ENCODE measurements around the gene TYMP.

Gene TYMP

GRCh38 chr22:50532824-50533796 lies 3.3 kb upstream of the TYMP start:
- intact Hi-C loops (cut with DNase I; ENCODE audit: low total_unique reads), result no loop called here
- H3K4me1 ChIP-seq, result peaks cover 0 to 37% (median 30%) of the 10 kb centered on the region in 4 donors
- H3K27me3 ChIP-seq, result peaks cover 6 to 77% of the 10 kb centered on the region in 2 donors
- peak overlapping the region in 1 of 2 donors; percentile 53 for H3K4me3 ChIP-seq
- no peaks in the 10 kb centered on the region for H3K9me3 ChIP-seq
- no peaks in the 10 kb centered on the region for H3K36me3 ChIP-seq
- no peak overlapping the region for H3K27ac ChIP-seq
- no peak for DNase-seq
- no peak for TF ChIP-seq CTCF (IDR thresholded peaks at IDR 0.05)

GRCh38 chr22:50531962-50532674 lies 2.3 kb upstream of the TYMP start:
- Histone ChIP-seq H3K4me1 (peaks cover 0 to 40% (median 31%) of the 10 kb centered on the region in 4 donors), H3K27me3 (peaks cover 6 to 70% of the 10 kb centered on the region in 2 donors), H3K4me3 (peak overlapping the region; percentile 44 to 53), H3K36me3 (no peaks in the 10 kb centered on the region), H3K9me3 (no peaks in the 10 kb centered on the region), H3K27ac (peak overlapping the region; percentile 57 to 69)
- intact Hi-C loops (cut with DNase I; ENCODE audit: low total_unique reads), result no loop called here
- DNase-seq, result peak; percentile 81 to 83
- no peak for TF ChIP-seq CTCF (IDR thresholded peaks at IDR 0.05)

- no peak for TF ChIP-seq CTCF (IDR thresholded peaks at IDR 0.05)
- Histone ChIP-seq H3K9me3 (no peaks in the 10 kb centered on the region), H3K4me1 (peaks cover 0 to 46% (median 33%) of the 10 kb centered on the region in 4 donors), H3K4me3 (peak overlapping the region; percentile 44 to 53), H3K27me3 (peaks cover 6 to 70% of the 10 kb centered on the region in 2 donors), H3K36me3 (no peaks in the 10 kb centered on the region), H3K27ac (peak overlapping the region; percentile 57 to 69)
- DNase-seq, result no peak
- intact Hi-C loops (cut with DNase I; ENCODE audit: low total_unique reads), result no loop called here
Measured at GRCh38 chr22:50531546-50531961, 1.7 kb upstream of the TYMP start.

GRCh38 chr22:50530877-50531545 lies 1.2 kb upstream of the TYMP start:
- DNase-seq, result peak; percentile 87 to 91
- peak overlapping the region; percentile 57 to 69 for H3K27ac ChIP-seq
- H3K9me3 ChIP-seq, result no peaks in the 10 kb centered on the region
- peak overlapping the region; percentile 44 to 53 for H3K4me3 ChIP-seq
- H3K36me3 ChIP-seq, result no peaks in the 10 kb centered on the region
- no peak for TF ChIP-seq CTCF (IDR thresholded peaks at IDR 0.05)
- peaks cover 0 to 51% (median 35%) of the 10 kb centered on the region in 4 donors for H3K4me1 ChIP-seq
- intact Hi-C loops (cut with DNase I; ENCODE audit: low total_unique reads), result no loop called here
- H3K27me3 ChIP-seq, result peaks cover 6 to 66% of the 10 kb centered on the region in 2 donors

GRCh38 chr22:50530580-50530876 lies 716 bp upstream of the TYMP start:
- H3K36me3 ChIP-seq, result no peaks in the 10 kb centered on the region
- peaks cover 0 to 51% (median 35%) of the 10 kb centered on the region in 4 donors for H3K4me1 ChIP-seq
- intact Hi-C loops (cut with DNase I; ENCODE audit: low total_unique reads), result no loop called here
- DNase-seq, result peak; percentile 56 to 76
- H3K4me3 ChIP-seq, result peak overlapping the region; percentile 44 to 53
- H3K9me3 ChIP-seq, result no peaks in the 10 kb centered on the region
- TF ChIP-seq CTCF (IDR thresholded peaks at IDR 0.05), result no peak
- H3K27me3 ChIP-seq, result peaks cover 6 to 61% of the 10 kb centered on the region in 2 donors
- peak overlapping the region; percentile 57 to 69 for H3K27ac ChIP-seq

All from tibial artery (tissue), 4 donors.